Loucy (cell line): ENCODE measurements around the gene FAM107B.

Source experiments
- H2AFZ ChIP-seq: fragments of 200-600 bp; sonication (generic); 2 replicates; pipeline ENCODE4 v1.6.0; 2016; ENCODE audit warnings: antibody characterized with exemption, mild to moderate bottlenecking, low read length, moderate library complexity
- H3F3A ChIP-seq: fragments of 200-600 bp; 2 replicates; pipeline ENCODE4 v1.6.0; 2016; ENCODE audit warnings: antibody characterized with exemption, low read depth, mild to moderate bottlenecking
- H3K27me3 ChIP-seq: fragments of 200-600 bp; sonication (generic); 2 replicates; pipeline ENCODE4 v1.6.1; 2014; ENCODE audit warnings: low read length, mild to moderate bottlenecking; ENCODE audit not compliant: insufficient read depth, poor library complexity, severe bottlenecking
- H3K36me3 ChIP-seq: fragments of 200-600 bp; sonication (generic); 2 replicates; pipeline ENCODE4 v1.6.1; 2016; ENCODE audit warnings: low read length; ENCODE audit not compliant: insufficient read depth
- H3K4me1 ChIP-seq: fragments of 200-600 bp; sonication (generic); 2 replicates; pipeline ENCODE4 v1.5.1; 2014; ENCODE audit warnings: low read length, mild to moderate bottlenecking; ENCODE audit not compliant: insufficient read depth, poor library complexity, severe bottlenecking
- H3K4me2 ChIP-seq: fragments of 200-600 bp; sonication (generic); 2 replicates; pipeline ENCODE4 v1.6.0; 2014; ENCODE audit warnings: antibody characterized with exemption, low read length, low read depth, mild to moderate bottlenecking; ENCODE audit not compliant: poor library complexity, severe bottlenecking
- H3K4me3 ChIP-seq: fragments of 200-600 bp; sonication (generic); 2 replicates; pipeline ENCODE4 v1.5.1; 2014; ENCODE audit warnings: low read length, mild to moderate bottlenecking, mixed read lengths; ENCODE audit not compliant: poor library complexity, severe bottlenecking
- H3K79me2 ChIP-seq: fragments of 200-600 bp; sonication (generic); 2 replicates; pipeline ENCODE4 v1.6.1; 2014; ENCODE audit warnings: low read length; ENCODE audit not compliant: insufficient read depth
- H3K9ac ChIP-seq: fragments of 200-600 bp; sonication (generic); 2 replicates; pipeline ENCODE4 v1.6.0; 2014; ENCODE audit warnings: mild to moderate bottlenecking, low read depth, low read length, moderate library complexity; ENCODE audit not compliant: poor library complexity, severe bottlenecking
- H3K9me2 ChIP-seq: fragments of 200-600 bp; sonication (generic); replicated peaks from 2 replicates; pipeline ENCODE4 v1.6.1; 2016; ENCODE audit warnings: low read depth, low read length, mixed read lengths
- H3K9me3 ChIP-seq: fragments of 200-600 bp; sonication (generic); 2 replicates; pipeline ENCODE4 v1.6.1; 2014; ENCODE audit warnings: mild to moderate bottlenecking, antibody characterized with exemption, low read length, low read depth; ENCODE audit not compliant: insufficient read depth
- H4K20me1 ChIP-seq: fragments of 200-600 bp; sonication (generic); 2 replicates; pipeline ENCODE4 v1.6.0; 2014; ENCODE audit warnings: antibody characterized with exemption, low read length, mild to moderate bottlenecking; ENCODE audit not compliant: insufficient read depth, poor library complexity, severe bottlenecking
- CTCF ChIP-seq: fragments of 200-600 bp; sonication (generic); conservative IDR thresholded peaks from 2 replicates; pipeline ENCODE4 v1.5.1; 2014; ENCODE audit warnings: mild to moderate bottlenecking, antibody characterized with exemption, low read length
- EZH2phosphoT487 ChIP-seq: fragments of 200-600 bp; IDR thresholded peaks from 2 replicates; pipeline ENCODE4 v1.6.1; 2018; ENCODE audit warnings: antibody characterized with exemption, mild to moderate bottlenecking, moderate library complexity, borderline replicate concordance

Gene FAM107B

GRCh38 chr10:14543904-14544210, 230.8 kb downstream of the FAM107B start:
- Histone ChIP-seq H4K20me1 (no peaks in the 10 kb centered on the region), H3K4me2 (no peak overlapping the region), H3K9ac (no peak overlapping the region), H3F3A (no peaks in the 10 kb centered on the region), H2AFZ (no peak overlapping the region), H3K27me3 (no peaks in the 10 kb centered on the region), H3K79me2 (peaks cover 16% of the 10 kb centered on the region; the same call in 1 of the 2 replicates), H3K9me3 (no peaks in the 10 kb centered on the region), H3K4me3 (no peak overlapping the region), H3K36me3 (no peaks in the 10 kb centered on the region; the same call in 1 of the 2 replicates), H3K4me1 (peaks cover 12% of the 10 kb centered on the region), H3K9me2 (no peaks in the 10 kb centered on the region)
- TF ChIP-seq CTCF (no peak), EZH2phosphoT487 (no peak)

- Histone ChIP-seq H3K9ac (no peak overlapping the region), H2AFZ (no peak overlapping the region), H3K4me2 (peak overlapping the region; percentile 14), H3K9me2 (no peaks in the 10 kb centered on the region), H3F3A (no peaks in the 10 kb centered on the region), H3K4me3 (no peak overlapping the region), H3K27me3 (no peaks in the 10 kb centered on the region), H4K20me1 (no peaks in the 10 kb centered on the region), H3K36me3 (no peaks in the 10 kb centered on the region; the same call in 1 of the 2 replicates), H3K4me1 (peaks cover 12% of the 10 kb centered on the region), H3K79me2 (peaks cover 14% of the 10 kb centered on the region; the same call in 1 of the 2 replicates), H3K9me3 (no peaks in the 10 kb centered on the region)
- TF ChIP-seq CTCF (peak; percentile 64), EZH2phosphoT487 (no peak)
Measured at GRCh38 chr10:14543046-14543903, 231.4 kb downstream of the FAM107B start.

- no peaks in the 10 kb centered on the region for H3K27me3 ChIP-seq
- peaks cover 12% of the 10 kb centered on the region for H3K4me1 ChIP-seq
- H3K79me2 ChIP-seq: peaks cover 10% of the 10 kb centered on the region; the same call in 1 of the 2 replicates
- TF ChIP-seq EZH2phosphoT487 (no peak), CTCF (no peak)
- no peaks in the 10 kb centered on the region for H4K20me1 ChIP-seq
- no peak overlapping the region for H2AFZ ChIP-seq
- H3K4me3 ChIP-seq: no peak overlapping the region
- no peak overlapping the region for H3K9ac ChIP-seq
- no peaks in the 10 kb centered on the region for H3K9me3 ChIP-seq
- H3K9me2 ChIP-seq: no peaks in the 10 kb centered on the region
- H3F3A ChIP-seq: no peaks in the 10 kb centered on the region
- no peak overlapping the region for H3K4me2 ChIP-seq
- no peaks in the 10 kb centered on the region for H3K36me3 ChIP-seq
Measured at GRCh38 chr10:14541379-14541778, 233.3 kb downstream of the FAM107B start.
